PFSK-1 (cell line): Measurements from ENCODE around the gene RPAP2. TPM values are rescaled to one million over a fixed set of nuclear protein-coding genes. Genes with fewer than 3 reads are reported as not detected.

Experiments
- FOXP2 ChIP-seq: optimal IDR thresholded peaks from 2 replicates; pipeline ENCODE3; 2011; ENCODE audit warnings: borderline replicate concordance, control low read depth, inconsistent platforms; ENCODE audit not compliant: insufficient read depth; ENCODE audit errors: extremely low read length, extremely low read depth
- POLR2AphosphoS5 ChIP-seq: IDR thresholded peaks from 2 replicates; pipeline ENCODE4 v1.6.1; 2012; ENCODE audit warnings: low read depth, mild to moderate bottlenecking, control low read depth, low read length, moderate library complexity
- SIN3A ChIP-seq: IDR thresholded peaks from 2 replicates; pipeline ENCODE4 v1.6.1; 2012; ENCODE audit warnings: mild to moderate bottlenecking, low read length, moderate library complexity, borderline replicate concordance; ENCODE audit not compliant: insufficient read depth
- TAF1 ChIP-seq: IDR thresholded peaks from 2 replicates; pipeline ENCODE4 v1.6.1; 2012; ENCODE audit warnings: low read length, control low read depth, borderline replicate concordance; ENCODE audit not compliant: insufficient read depth
- polyA plus RNA-seq: library from polyadenylated mRNA; unstranded; fragments of >200 nt; gene quantifications from one replicate; pipeline ENCODE4 v1.2.1, GENCODE V29; 2012; ENCODE audit warnings: low read depth, missing spikeins; ENCODE audit not compliant: insufficient read length
- TF ChIP-seq, protein P1 (sequence below), 2 experiments: IDR thresholded peaks; 2 replicates each; pipeline versions ENCODE4 v1.6.1 to v1.8.0; 2011 to 2012; ENCODE audit warnings: low read depth in 2 of 2, low read length in 2 of 2, control low read depth in 1 of 2, inconsistent platforms in 1 of 2, mild to moderate bottlenecking in 1 of 2, moderate library complexity in 1 of 2; ENCODE audit not compliant: insufficient read depth in 1 of 2

RPAP2 gene
- 6.0 TPM for polyA plus RNA-seq

- TF ChIP-seq SIN3A (peak; percentile 28; the same call in 1 of the 2 replicates), POLR2AphosphoS5 (peak; percentile 98), TAF1 (peak; percentile 98), FOXP2 (no peak)
- TF ChIP-seq, protein P1, sequence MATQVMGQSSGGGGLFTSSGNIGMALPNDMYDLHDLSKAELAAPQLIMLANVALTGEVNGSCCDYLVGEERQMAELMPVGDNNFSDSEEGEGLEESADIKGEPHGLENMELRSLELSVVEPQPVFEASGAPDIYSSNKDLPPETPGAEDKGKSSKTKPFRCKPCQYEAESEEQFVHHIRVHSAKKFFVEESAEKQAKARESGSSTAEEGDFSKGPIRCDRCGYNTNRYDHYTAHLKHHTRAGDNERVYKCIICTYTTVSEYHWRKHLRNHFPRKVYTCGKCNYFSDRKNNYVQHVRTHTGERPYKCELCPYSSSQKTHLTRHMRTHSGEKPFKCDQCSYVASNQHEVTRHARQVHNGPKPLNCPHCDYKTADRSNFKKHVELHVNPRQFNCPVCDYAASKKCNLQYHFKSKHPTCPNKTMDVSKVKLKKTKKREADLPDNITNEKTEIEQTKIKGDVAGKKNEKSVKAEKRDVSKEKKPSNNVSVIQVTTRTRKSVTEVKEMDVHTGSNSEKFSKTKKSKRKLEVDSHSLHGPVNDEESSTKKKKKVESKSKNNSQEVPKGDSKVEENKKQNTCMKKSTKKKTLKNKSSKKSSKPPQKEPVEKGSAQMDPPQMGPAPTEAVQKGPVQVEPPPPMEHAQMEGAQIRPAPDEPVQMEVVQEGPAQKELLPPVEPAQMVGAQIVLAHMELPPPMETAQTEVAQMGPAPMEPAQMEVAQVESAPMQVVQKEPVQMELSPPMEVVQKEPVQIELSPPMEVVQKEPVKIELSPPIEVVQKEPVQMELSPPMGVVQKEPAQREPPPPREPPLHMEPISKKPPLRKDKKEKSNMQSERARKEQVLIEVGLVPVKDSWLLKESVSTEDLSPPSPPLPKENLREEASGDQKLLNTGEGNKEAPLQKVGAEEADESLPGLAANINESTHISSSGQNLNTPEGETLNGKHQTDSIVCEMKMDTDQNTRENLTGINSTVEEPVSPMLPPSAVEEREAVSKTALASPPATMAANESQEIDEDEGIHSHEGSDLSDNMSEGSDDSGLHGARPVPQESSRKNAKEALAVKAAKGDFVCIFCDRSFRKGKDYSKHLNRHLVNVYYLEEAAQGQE (IDR thresholded peaks at IDR 0.05; ENCODE audit: insufficient read depth in 1 of 2, low read depth in 2 of 2, low read length in 2 of 2): peak in 1 of 2 experiments; percentile 59; a peak in 1 of 4 replicates
These were observed at the start of gene RPAP2, which contains the start of gene GLMN for GRCh38 chr1:92298573-92299476. Gene RPAP2, plus strand, starts transcription at chr1:92299059. Its CDS starts 15 bp downstream, at chr1:92299074. Gene GLMN, minus strand, starts transcription at chr1:92298987. Its CDS starts 988 bp downstream, at chr1:92297999.

- no peak for TF ChIP-seq FOXP2
- TF ChIP-seq, protein P1 (IDR thresholded peaks at IDR 0.05; ENCODE audit: insufficient read depth in 1 of 2, low read depth in 2 of 2, low read length in 2 of 2): no peak
- no peak for TF ChIP-seq SIN3A
- TF ChIP-seq POLR2AphosphoS5: no peak
- TF ChIP-seq TAF1: no peak
These were observed 39.5 kb upstream of the RPAP2 start for GRCh38 chr1:92259350-92259749.

GRCh38 chr1:92262516-92262915, 36.3 kb upstream of the RPAP2 start:
- TF ChIP-seq FOXP2 (no peak), TAF1 (no peak), SIN3A (no peak), POLR2AphosphoS5 (no peak)
- TF ChIP-seq, protein P1 (IDR thresholded peaks at IDR 0.05; ENCODE audit: insufficient read depth in 1 of 2, low read depth in 2 of 2, low read length in 2 of 2): no peak

DNA sequence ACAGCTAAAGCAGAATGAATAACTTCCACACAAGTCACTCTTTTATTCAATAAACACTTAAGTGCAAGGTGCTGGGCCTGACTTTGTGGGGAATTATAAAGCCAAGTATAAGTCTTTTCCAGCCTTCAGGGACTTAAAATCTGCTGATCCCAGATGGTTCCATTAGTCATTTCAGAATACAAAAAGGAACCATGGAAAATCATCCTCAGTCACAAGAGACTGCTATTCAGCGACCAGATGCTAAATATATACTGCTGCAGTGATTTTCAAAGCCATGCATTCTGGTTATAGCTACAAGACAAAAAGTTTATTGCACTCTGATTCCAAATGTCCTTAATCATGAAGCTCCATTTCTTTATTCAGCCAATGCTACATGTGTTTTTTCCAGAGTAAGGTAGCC, 25.8 kb upstream of the RPAP2 start:
- TF ChIP-seq SIN3A (no peak), POLR2AphosphoS5 (no peak), TAF1 (no peak), FOXP2 (no peak)
- TF ChIP-seq, protein P1 (IDR thresholded peaks at IDR 0.05; ENCODE audit: insufficient read depth in 1 of 2, low read depth in 2 of 2, low read length in 2 of 2): no peak
